ENCODE data around the gene IDE.
"Not testable (repeated sequence)": the region's sequence is repeated elsewhere in the genome, so short reads cannot be mapped to it uniquely, and the experiment has no call there.

The IDE gene

DNA sequence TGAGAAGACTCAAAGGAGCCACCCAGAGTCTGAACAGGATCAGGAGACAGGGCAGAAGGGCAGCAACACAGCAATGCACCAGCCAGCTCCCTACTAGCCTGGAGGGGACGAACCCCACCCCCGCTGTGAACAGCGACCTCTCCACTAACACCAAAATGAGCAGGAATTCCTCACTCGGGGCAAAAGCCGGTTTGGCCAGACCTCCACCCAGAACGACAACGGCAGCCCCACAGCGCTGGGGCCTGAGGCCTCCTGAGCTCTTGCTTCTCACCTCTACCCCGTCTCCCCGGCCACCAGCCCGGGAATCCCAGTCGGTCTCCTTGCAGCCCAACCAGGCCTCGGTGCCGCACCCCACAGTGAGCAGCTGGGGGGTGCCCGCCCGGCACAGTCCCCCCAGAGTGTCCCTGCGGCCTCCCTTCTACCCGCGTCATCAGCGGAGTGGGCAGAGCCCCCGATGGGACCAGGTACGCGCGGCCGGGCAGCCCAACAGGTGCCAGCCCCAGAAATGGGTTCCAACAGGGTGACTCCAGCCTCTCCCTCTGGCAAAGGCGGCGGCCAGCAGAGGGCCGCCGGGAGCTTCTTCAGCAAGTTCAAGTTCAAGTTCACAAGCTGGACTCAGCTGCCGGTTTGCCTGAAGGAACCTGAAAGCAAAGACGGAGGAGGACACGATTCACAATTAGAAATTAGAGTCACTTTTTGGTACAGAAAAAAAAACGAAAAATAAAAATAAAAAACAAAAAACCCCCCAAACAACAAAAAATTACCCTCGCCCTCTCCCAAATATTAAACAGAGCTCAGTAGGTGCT is 153.9 kb downstream of the IDE start:
- DNase-seq (ENCODE audit: low read depth): no peak

DNA sequence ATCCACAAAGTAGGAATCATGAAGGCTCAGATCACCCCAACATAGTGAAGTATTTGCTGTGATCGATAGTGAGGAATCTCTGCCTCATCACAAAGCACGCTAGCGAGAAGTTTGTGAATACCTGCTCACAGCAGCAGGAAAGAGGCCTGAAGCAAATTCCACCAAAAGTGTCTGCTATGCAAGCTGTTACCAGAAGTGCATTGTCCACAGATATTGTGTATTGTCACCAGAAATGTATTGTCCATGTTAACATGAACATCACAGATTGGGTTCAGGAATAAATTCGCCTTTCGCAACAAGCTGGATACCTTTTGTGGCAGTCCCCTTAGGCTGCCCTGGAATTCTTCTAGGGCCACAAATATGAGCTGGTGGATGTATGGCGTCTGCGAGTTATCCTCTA is 155.0 kb downstream of the IDE start:
- no peak for DNase-seq (ENCODE audit: low read depth)

DNA sequence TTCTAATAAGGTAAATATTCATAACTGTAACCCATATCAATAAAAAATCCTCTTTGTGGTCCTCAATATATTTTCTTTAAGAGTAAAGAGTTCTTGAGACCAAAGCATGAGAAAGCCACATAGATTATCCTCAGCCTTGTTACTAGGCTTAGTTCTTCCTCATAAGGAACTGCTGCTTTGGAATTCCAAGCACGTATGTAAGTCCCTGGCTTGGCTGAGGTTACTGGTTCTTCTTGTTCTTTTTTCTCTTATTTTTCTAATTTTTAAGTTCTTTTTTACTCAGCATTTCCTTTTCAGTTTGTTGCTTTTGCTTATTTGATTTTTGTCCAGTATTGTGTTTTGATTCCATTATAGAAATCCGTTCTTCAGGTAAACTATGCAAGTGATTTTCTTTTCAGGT is 155.7 kb downstream of the IDE start:
- no peak for DNase-seq (ENCODE audit: low read depth)

DNA sequence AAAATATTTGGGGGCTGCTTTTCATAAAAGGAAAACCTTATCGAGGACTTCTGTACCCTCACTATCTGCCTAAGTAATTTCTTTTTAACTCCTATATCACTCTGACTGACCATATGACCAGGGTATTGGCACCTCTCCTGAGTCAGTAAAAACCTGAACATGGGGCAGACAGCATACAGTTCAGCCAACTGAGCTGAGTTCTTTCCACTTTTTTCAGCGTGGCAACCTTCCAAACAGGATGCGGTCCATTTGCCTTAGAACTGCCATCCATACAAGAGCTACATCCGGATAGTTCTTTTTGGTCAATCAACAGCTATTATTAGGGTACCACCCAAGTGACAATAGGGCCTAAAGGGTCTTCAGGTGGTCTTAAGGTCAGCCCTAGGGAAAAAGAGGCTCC is 160.4 kb downstream of the IDE start:
- no peak for DNase-seq (ENCODE audit: low read depth)

DNA sequence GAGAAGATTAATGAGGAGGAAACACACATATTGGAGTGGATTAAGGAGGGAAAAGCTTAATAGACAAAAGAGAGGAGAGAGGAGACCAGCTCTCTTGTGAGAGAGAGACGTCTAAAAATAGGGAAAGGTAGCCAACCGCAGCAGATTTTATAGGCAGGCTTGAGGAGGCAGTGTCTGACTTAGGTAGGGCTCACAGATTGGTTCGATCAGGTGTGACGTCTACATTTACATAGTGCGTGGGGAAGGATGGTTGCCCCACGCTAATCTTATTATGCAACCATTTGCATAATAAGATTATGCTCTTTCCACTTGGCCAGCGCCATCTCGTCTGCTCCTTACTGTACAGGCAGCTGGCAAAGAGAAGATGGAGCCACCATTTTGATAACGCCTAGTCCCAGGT is 160.9 kb downstream of the IDE start:
- DNase-seq (ENCODE audit: low read depth): no peak

DNA sequence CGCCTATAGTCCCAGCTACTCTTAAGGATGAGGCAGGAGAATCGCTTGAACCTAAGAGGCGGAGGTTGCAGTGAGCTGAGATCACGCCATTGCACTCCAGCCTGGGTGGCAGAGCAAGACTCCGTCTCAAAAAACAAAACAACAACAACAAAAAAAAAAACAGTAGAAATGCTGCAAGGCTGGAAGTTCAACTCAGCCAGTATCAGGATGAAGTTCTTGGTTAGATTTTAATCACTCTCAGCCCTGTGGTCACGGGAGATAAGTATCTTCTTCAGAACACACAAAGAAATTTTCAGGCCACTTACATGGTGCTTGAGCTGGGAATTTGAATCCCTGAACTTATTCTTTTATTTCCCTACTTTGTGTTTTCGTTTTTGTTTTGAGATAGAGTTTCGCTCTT is 162.5 kb downstream of the IDE start:
- DNase-seq (ENCODE audit: low read depth): no peak

DNA sequence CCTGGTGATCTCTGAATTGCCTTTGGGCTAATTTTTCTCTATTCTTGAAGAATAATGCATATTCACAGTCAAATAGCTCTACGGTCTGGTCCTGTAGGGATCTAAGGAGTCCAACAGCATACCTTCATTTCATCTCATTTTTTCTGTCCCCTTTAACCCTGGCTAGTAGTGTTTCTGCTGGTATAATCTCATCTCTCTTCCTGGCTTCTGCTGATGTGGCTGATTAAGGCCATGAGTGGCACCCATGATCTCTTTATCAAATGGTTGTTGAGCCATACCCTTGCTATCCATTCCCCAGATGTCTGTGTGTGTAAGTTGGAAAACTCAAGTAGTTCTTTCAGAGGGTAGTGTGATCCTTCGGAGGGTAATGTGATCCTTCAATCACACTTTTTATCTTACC is 163.4 kb downstream of the IDE start:
- DNase-seq (ENCODE audit: low read depth): no peak

DNA sequence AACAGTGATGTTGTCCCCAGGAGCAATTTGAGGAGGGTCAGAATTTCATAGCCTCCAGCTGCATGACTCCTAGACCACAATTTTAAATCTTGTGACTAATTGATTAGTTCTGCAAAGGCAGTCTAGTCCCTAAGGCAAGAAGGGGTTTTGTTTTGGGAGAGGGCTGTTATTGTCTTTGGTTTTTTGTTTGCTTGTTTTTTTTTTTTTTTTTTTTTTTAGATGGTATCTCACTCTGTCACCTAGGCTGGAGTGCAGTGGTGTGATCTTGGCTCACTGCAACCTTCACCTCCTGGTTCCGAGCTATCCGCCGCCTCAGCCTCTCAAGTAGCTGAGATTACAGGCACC is 165.9 kb downstream of the IDE start:
- DNase-seq (ENCODE audit: low read depth): no peak

DNA sequence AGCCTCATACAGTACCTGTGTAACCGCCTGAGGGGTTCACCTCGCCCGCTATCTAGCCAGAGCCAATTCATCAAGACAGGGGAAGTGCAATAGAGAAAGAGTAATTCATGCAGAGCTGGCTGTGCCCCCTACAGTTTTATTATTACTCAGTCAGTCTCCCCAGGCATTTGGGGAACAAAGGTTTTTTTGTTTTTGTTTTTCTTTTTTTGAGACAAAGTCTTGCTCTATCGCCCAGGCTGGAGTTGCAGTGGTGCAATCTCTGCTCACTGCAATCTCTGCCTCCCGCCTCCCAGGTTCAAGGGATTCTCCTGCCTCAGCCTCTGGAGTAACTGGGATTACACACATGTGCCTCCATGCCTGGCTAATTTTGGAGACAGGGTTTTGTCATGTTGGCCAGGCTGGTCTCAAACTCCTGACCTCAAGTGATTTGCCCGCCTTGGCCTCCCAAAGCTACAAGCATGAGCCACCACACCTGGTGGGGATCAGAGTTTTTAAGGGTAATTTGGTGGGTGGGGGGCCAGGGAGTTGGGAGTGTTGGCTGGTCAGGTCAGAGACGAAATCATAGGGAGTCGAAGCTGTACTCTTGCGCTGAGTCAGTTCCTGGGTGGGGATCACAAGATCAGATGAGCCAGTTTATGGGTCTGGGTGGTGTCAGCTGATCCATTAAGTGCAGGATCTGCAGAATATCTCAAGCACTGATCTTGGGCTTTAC is 166.4 kb downstream of the IDE start:
- DNase-seq (ENCODE audit: low read depth): no peak

DNA sequence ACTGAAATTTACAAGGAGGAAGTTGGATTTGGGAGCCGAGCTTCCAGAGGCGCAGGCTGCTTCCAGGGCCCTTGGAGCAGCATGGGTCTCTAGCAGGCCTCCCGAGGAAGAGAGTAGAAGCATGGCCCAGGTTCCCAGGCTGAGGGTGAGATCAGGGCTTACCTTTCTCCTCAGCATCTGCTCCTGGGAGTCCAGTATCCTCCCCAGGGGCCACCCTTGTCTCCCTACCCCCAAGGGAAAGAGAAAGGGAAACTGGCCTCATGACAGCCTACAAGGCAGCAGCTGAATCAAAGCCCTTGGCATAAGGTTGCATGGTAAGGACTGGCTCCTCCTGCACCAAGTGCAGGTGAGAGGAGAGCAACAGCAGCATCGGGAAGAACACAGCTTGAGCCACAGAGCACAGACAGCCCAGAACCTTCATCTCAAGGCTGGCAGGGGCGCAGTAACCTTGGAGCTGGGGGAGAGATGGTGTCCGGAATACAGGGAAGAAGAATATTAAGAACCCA is 168.4 kb downstream of the IDE start:
- DNase-seq (ENCODE audit: low read depth): no peak

DNA sequence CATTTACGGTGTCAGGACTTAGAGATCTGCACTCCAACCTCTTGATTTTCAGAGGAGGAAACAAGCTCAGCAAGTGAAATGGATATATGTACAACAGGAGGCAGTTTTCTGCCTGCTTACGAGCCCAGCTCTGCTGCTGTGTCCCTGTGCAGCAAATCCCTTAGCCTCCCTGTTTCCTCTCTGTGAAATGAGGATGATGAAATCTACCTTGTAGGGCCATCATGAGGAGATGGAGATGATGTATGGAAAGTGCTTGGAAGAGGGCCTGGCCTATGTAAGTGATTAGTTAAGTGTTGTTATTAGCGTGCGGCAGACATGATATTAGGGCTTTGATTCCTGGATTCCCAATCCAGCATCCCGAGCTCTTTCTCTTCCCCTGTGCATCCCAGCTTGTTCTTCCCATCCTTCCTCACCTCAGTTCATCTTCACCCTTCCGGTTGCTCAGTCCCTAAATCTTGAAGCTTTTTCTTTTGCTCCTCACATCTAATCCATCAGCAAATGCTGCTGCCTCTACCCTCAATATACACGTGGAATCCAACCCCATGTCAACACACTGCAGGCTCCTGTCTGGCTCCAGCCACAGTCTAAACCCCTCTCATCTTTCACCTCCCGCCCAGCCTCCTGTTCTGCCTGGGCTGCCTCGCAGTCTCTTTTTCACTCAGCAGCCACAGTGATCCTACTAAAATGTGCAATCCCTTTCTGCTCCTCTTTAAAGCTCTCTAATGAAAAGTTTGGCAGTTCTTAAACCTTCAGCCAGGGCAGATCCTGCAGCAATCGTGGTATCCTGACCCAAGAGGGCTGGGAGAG is 169.1 kb downstream of the IDE start:
- no peak for DNase-seq (ENCODE audit: low read depth)

DNA sequence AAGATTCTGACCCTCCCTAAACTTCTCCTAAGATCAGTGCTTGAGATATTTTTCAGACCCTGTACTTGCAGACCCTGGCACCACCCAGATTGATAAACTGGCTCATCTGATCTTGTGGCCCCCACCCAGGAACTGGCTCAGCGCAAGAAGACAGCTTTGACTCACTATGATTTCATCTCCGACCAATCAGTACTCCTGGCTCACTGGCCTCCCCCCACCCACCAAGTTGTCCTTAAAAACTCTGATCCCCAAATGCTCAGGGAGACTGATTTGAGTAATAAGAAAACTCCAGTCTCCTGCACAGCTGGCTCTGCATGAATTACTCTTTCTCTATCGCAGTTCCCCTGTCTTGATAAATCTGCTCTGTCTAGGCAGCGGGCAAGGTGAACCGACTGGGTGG is 171.7 kb downstream of the IDE start:
- not testable (repeated sequence) for DNase-seq (ENCODE audit: low read depth)
